NCI-H2196 treated with DMSO at 0.1 percent for 48 hours (cell line): ENCODE data around the gene PJA1.

ENCODE experiments used
- DNase-seq: peaks from one replicate; lab custom pipeline; 2025; ENCODE audit not compliant: unreplicated experiment; lab: John Stamatoyannopoulos, UW

Gene PJA1

GRCh38 chrX:69165087-69165651, at the start of gene PJA1:
Gene PJA1 (minus strand): TSS chrX:69165453. CDS start chrX:69163073, 2,380 bp downstream.
- peak; percentile 52 for DNase-seq

- no peak for DNase-seq
These were observed 49.2 kb upstream of the PJA1 start for GRCh38 chrX:69214463-69214862.

- no peak for DNase-seq
These were observed 46.4 kb upstream of the PJA1 start for GRCh38 chrX:69211701-69212100.

- DNase-seq: no peak
These were observed 45.3 kb upstream of the PJA1 start for GRCh38 chrX:69210581-69210980.

- no peak for DNase-seq
These were observed 42.0 kb upstream of the PJA1 start for GRCh38 chrX:69207216-69207615.

GRCh38 chrX:69203638-69204037, 38.4 kb upstream of the PJA1 start:
- no peak for DNase-seq

GRCh38 chrX:69197690-69198089, 32.4 kb upstream of the PJA1 start:
- no peak for DNase-seq

- DNase-seq: no peak
These were observed 31.4 kb upstream of the PJA1 start for GRCh38 chrX:69196666-69197065.

- no peak for DNase-seq
These were observed 30.6 kb upstream of the PJA1 start for GRCh38 chrX:69195810-69196209.

- no peak for DNase-seq
These were observed 29.9 kb upstream of the PJA1 start for GRCh38 chrX:69195192-69195591.

GRCh38 chrX:69192603-69193002, 27.4 kb upstream of the PJA1 start:
- DNase-seq: no peak

- no peak for DNase-seq
These were observed 24.5 kb upstream of the PJA1 start for GRCh38 chrX:69189576-69190371.

- DNase-seq: no peak
These were observed 21.4 kb upstream of the PJA1 start for GRCh38 chrX:69186651-69187050.

GRCh38 chrX:69185886-69186285, 20.6 kb upstream of the PJA1 start:
- DNase-seq: no peak

GRCh38 chrX:69185141-69185540, 19.9 kb upstream of the PJA1 start:
- DNase-seq: no peak

- no peak for DNase-seq
These were observed 17.6 kb upstream of the PJA1 start for GRCh38 chrX:69182818-69183380.

- DNase-seq: peak; percentile 46
These were observed 14.2 kb upstream of the PJA1 start for GRCh38 chrX:69179380-69179911.

- DNase-seq: no peak
These were observed 13.3 kb upstream of the PJA1 start for GRCh38 chrX:69178592-69178991.

- no peak for DNase-seq
These were observed 12.4 kb upstream of the PJA1 start for GRCh38 chrX:69177511-69178162.

GRCh38 chrX:69176053-69176452, 10.8 kb upstream of the PJA1 start:
- DNase-seq: no peak

- no peak for DNase-seq
These were observed 8.7 kb upstream of the PJA1 start for GRCh38 chrX:69173906-69174305.

GRCh38 chrX:69172937-69173336, 7.7 kb upstream of the PJA1 start:
- DNase-seq: no peak
